Muscle of leg (tissue), 11 donors: ENCODE data around the gene HECW1. TPM values are rescaled to one million over a fixed set of nuclear protein-coding genes. Genes with fewer than 3 reads are reported as not detected.

Source experiments
- DNase-seq: peaks from one replicate; pipeline ENCODE4 v3.0.0; 2013
- H3K27ac ChIP-seq: one replicate; pipeline ENCODE4 v1.5.1; 2013; ENCODE audit warnings: mild to moderate bottlenecking, low read length, control low read depth
- H3K27me3 ChIP-seq: one replicate; pipeline ENCODE4 v1.6.1; 2013; ENCODE audit warnings: low read length; ENCODE audit not compliant: control insufficient read depth, insufficient read depth
- H3K36me3 ChIP-seq: one replicate; pipeline ENCODE4 v1.6.1; 2013; ENCODE audit warnings: low read length; ENCODE audit not compliant: control insufficient read depth, insufficient read depth
- H3K4me1 ChIP-seq: one replicate; pipeline ENCODE4 v1.6.1; 2013; ENCODE audit warnings: low read length; ENCODE audit not compliant: control insufficient read depth, insufficient read depth
- H3K4me3 ChIP-seq: one replicate; pipeline ENCODE4 v1.5.1; 2013; ENCODE audit warnings: low read length, control low read depth
- H3K9me3 ChIP-seq: replicated peaks from 2 replicates; pipeline ENCODE4 v1.6.1; 2013; ENCODE audit warnings: low read depth, low read length; ENCODE audit not compliant: control insufficient read depth
- WGBS: methylation state at CpG from one replicate; pipeline ENCODE4 v1.1.5; 2013; ENCODE audit warnings: missing lambda C conversion rate; ENCODE audit not compliant: insufficient coverage; 5-methylcytosine and 5-hydroxymethylcytosine counted together
- polyA plus RNA-seq, 8 donors: library from polyadenylated mRNA; unstranded; fragments of 120-200 nt; gene quantifications; one replicate each; pipeline versions ENCODE4 v1.2.1 to v1.2.3, GENCODE V29; 2013; ENCODE audit warnings: inconsistent platforms in 1 of 8, low replicate concordance in 1 of 8; ENCODE audit not compliant: insufficient read length in 8 of 8, insufficient read depth in 1 of 8
- total RNA-seq: library from RNA; stranded (reverse); fragments of 120-200 nt; gene quantifications from one replicate; pipeline ENCODE4 v1.2.4, GENCODE V29; 2013

HECW1 gene
- total and polyA plus RNA-seq, 9 donors, result 0.13 to 1.7 (median 0.51) TPM; not detected in 1

GRCh38 chr7:43313628-43314378 is 201.4 kb downstream of the HECW1 start:
- WGBS, result 93% methylated on average over 4 of the region's 9 CpGs
- no peaks in the 10 kb centered on the region for H3K36me3 ChIP-seq

GRCh38 chr7:43314379-43315158 is 202.1 kb downstream of the HECW1 start:
- WGBS, result 58% methylated on average over 2 of the region's 7 CpGs
- no peaks in the 10 kb centered on the region for H3K4me1 ChIP-seq
- H3K27me3 ChIP-seq, result no peaks in the 10 kb centered on the region
- H3K4me3 ChIP-seq, result no peak overlapping the region
- no peak overlapping the region for H3K27ac ChIP-seq
- H3K36me3 ChIP-seq, result no peaks in the 10 kb centered on the region
- H3K9me3 ChIP-seq, result no peaks in the 10 kb centered on the region
- no peak for DNase-seq

More at GRCh38 chr7:43313628-43314378, 201.4 kb downstream of the HECW1 start:
- Histone ChIP-seq H3K4me1 (no peaks in the 10 kb centered on the region), H3K4me3 (no peak overlapping the region), H3K27ac (no peak overlapping the region), H3K9me3 (no peaks in the 10 kb centered on the region), H3K27me3 (no peaks in the 10 kb centered on the region)
- DNase-seq, result no peak

GRCh38 chr7:43317075-43317474 is 204.6 kb downstream of the HECW1 start:
- no peak for DNase-seq
- H3K27ac ChIP-seq, result no peak overlapping the region
- no peaks in the 10 kb centered on the region for H3K9me3 ChIP-seq
- no peaks in the 10 kb centered on the region for H3K4me1 ChIP-seq
- no peaks in the 10 kb centered on the region for H3K27me3 ChIP-seq
- no peak overlapping the region for H3K4me3 ChIP-seq
- no peaks in the 10 kb centered on the region for H3K36me3 ChIP-seq
- WGBS, result 75% methylated on average over 4 of the region's 6 CpGs

- WGBS, result 68% methylated on average over 3 of the region's 3 CpGs
- H3K4me1 ChIP-seq, result no peaks in the 10 kb centered on the region
- H3K27me3 ChIP-seq, result no peaks in the 10 kb centered on the region
- H3K4me3 ChIP-seq, result no peak overlapping the region
- H3K36me3 ChIP-seq, result no peaks in the 10 kb centered on the region
- H3K27ac ChIP-seq, result no peak overlapping the region
- no peaks in the 10 kb centered on the region for H3K9me3 ChIP-seq
- no peak for DNase-seq
Measured at GRCh38 chr7:43318188-43318770, 205.8 kb downstream of the HECW1 start.

GRCh38 chr7:43325595-43325994 is 213.1 kb downstream of the HECW1 start:
- Histone ChIP-seq H3K9me3 (no peaks in the 10 kb centered on the region), H3K4me3 (no peak overlapping the region), H3K27me3 (no peaks in the 10 kb centered on the region), H3K27ac (no peak overlapping the region), H3K4me1 (peaks cover 6% of the 10 kb centered on the region), H3K36me3 (no peaks in the 10 kb centered on the region)
- 74% methylated on average over 13 of the region's 14 CpGs for WGBS
- no peak for DNase-seq

- no peak overlapping the region for H3K27ac ChIP-seq
- WGBS, result 61% methylated on average over 9 of the region's 9 CpGs
- H3K27me3 ChIP-seq, result no peaks in the 10 kb centered on the region
- H3K36me3 ChIP-seq, result no peaks in the 10 kb centered on the region
- no peak overlapping the region for H3K4me3 ChIP-seq
- no peaks in the 10 kb centered on the region for H3K9me3 ChIP-seq
- peaks cover 6% of the 10 kb centered on the region for H3K4me1 ChIP-seq
- no peak for DNase-seq
Measured at GRCh38 chr7:43328336-43328735, 215.9 kb downstream of the HECW1 start.

GRCh38 chr7:43328785-43329380 is 216.4 kb downstream of the HECW1 start:
- Histone ChIP-seq H3K4me1 (peaks cover 6% of the 10 kb centered on the region), H3K36me3 (no peaks in the 10 kb centered on the region), H3K9me3 (no peaks in the 10 kb centered on the region), H3K4me3 (no peak overlapping the region), H3K27me3 (no peaks in the 10 kb centered on the region), H3K27ac (no peak overlapping the region)
- 45% methylated on average over 6 of the region's 6 CpGs for WGBS
- no peak for DNase-seq

- no peak for DNase-seq
- Histone ChIP-seq H3K4me3 (no peak overlapping the region), H3K4me1 (peaks cover 6% of the 10 kb centered on the region), H3K27me3 (no peaks in the 10 kb centered on the region), H3K36me3 (no peaks in the 10 kb centered on the region), H3K9me3 (no peaks in the 10 kb centered on the region), H3K27ac (no peak overlapping the region)
- 78% methylated on average over 3 of the region's 8 CpGs for WGBS
Measured at GRCh38 chr7:43332193-43332796, 219.8 kb downstream of the HECW1 start.

GRCh38 chr7:43337191-43337590 is 224.7 kb downstream of the HECW1 start:
- DNase-seq, result no peak
- Histone ChIP-seq H3K4me3 (no peak overlapping the region), H3K27ac (no peak overlapping the region), H3K9me3 (no peaks in the 10 kb centered on the region), H3K27me3 (peaks cover 2% of the 10 kb centered on the region), H3K36me3 (no peaks in the 10 kb centered on the region), H3K4me1 (no peaks in the 10 kb centered on the region)

- Histone ChIP-seq H3K27me3 (peaks cover 2% of the 10 kb centered on the region), H3K27ac (no peak overlapping the region), H3K36me3 (no peaks in the 10 kb centered on the region), H3K4me1 (no peaks in the 10 kb centered on the region), H3K4me3 (no peak overlapping the region), H3K9me3 (no peaks in the 10 kb centered on the region)
- DNase-seq, result no peak
- no CpG with 5 or more reads among the region's 1 CpG for WGBS
Measured at GRCh38 chr7:43337811-43338210, 225.4 kb downstream of the HECW1 start.
